ENCODE measurements around the gene EPHB2.
"Not testable (repeated sequence)": the region's sequence is repeated elsewhere in the genome, so short reads cannot be mapped to it uniquely, and the experiment has no call there.

The EPHB2 gene

GRCh38 chr1:22921452-22922126, 210.9 kb downstream of the EPHB2 start:
- DNase-seq = no peak

DNA sequence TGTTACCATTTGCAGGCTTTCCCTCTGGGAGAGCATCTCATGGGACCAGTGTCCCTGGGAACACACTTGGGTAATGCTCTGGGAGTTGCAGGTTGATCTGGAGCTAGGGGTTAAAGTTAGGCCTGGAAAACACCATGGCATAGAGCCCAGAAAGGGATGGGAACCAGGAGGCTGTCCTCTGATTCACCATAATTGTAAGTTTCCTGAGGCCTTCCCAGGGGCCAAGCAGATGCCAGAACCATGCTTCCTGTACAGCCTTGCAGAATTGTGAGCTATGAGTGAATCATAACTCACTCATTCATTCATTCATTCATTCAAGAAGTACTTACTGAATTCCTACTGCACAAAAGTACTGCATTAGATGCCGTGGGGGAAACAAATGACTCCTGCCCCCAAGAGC, 212.0 kb downstream of the EPHB2 start:
- DNase-seq = no peak

- DNase-seq = no peak
Measured at GRCh38 chr1:22925111-22925510, 214.5 kb downstream of the EPHB2 start.

GRCh38 chr1:22930240-22930912, 219.7 kb downstream of the EPHB2 start:
- DNase-seq = no peak

DNA sequence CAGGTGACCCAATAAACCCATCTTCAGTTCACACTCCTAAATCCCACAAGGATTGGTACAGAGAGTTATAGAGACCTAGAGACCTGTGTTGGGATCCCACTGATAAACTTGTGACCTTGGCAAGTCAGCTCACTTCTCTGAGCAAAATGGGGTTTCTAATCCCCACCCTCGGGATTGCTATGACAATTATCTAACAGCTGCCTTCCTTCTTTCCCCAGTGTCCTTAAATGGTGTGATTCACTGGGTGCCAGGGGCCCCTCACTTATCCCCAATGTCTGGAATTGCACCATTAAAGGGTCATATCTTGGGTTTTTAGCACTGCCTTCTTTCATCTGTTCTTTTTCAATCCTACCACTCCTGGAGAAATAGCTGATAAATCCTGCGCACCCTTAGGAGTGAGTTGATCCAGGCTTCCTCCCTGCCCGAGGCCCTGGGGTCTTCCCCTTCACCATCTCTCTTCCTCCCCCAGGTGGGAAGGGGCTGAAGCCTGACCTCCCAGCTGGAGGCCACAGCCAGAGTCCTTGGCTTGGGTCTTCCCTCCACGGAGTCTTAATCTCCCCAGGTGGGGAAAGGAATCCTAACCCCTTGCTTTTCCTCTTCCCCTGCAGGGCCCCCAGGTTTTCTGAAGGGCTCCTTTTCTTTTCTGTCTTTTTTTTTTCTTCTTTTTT, 222.3 kb downstream of the EPHB2 start:
- DNase-seq = no peak

DNA sequence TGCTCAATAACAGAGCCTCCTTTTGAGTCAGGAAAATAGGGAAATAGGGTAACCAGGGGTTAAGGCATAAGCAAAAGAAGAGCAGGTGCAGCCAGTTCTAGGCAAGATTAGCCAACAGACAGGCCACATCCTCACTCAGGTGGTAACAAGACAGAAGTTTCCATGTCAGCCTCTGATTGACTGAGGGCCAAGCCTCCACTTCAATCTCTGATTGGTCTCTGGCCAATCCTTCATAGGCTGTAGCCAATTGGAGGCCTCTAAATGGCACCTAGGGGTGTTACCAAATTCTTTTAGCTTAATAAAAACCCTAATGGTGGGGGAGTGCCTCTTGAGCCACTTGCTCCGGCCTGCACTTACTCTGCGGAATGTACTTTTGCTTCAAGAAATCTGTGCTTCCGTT, 224.8 kb downstream of the EPHB2 start:
- DNase-seq = no peak

DNA sequence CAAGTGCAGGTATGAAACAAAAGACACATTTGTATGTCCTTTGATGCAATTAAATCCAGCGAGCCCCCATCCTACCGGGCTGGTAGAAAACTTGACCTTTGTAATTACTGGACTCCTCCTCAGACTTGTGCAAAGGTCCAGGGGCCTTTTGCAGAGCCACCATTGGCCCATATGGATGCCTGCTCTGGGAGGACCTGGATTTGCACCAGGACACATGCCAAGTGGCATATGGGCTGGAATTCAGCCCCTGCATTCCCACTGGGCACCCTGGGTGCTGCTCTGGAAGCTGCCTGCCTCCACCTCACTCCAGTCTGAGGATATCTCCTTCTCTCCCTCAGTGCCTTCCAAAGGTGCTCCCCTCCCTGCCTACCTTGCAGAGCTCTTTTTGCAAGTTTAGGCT, 226.0 kb downstream of the EPHB2 start:
- DNase-seq = no peak

DNA sequence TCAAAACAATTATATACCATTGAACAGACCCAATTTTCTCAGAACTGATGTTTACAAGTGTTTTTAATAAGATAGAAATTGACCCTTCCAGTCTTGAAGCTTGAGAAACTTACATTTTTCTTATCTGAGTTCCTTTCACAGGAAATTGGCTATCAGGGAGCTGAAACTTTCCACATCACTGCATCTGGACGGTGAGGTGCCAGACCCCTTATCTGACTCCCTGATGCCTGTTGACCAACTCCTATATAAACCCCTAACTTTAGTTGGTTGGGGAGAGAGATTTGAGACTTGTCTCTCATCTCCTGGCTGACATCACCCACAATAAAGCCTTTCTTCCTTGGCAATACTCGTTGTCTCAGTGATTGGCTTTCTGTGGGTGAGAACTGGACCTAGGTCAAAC, 230.6 kb downstream of the EPHB2 start:
- no peak for DNase-seq

DNA sequence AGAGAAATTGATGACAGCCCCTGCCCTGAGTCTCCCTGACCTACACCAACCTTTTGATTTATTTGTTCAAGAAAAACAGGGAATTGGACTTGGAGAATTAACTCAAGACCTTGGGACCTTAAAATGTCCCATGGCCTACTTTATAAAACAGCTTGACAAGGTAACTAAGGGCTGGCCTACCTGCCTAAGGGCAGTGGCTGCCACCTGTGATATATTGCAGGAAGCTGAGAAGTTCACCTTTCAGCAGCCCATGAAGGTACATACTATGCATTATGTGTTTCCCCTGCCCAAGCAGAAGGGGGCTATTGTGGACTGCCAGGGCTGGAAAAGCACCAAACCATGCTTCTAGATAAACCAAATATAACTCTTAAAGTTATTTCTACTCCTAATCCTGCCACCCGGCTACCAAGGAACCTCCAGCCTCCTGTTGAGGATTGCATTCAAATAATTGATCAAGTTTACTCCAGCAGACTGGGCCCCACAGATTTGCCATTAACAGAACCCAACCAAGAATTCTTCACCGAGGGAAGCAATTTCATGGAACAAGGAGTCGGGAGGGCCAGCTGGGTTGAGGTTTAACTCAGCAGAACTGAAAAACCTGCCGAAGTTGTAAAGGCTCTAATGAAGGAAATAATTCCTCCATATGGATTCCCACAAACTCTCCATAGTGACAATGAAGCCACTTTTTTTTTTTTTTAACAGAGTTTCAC, 233.9 kb downstream of the EPHB2 start:
- DNase-seq = no peak

GRCh38 chr1:22945171-22945570, 234.5 kb downstream of the EPHB2 start:
- DNase-seq = not testable (repeated sequence)

- no peak for DNase-seq
Measured at GRCh38 chr1:22949822-22950331, 239.2 kb downstream of the EPHB2 start.

GRCh38 chr1:22951796-22952195, 241.2 kb downstream of the EPHB2 start:
- DNase-seq = no peak

GRCh38 chr1:22952694-22953056, 242.0 kb downstream of the EPHB2 start:
- no peak for DNase-seq

DNA sequence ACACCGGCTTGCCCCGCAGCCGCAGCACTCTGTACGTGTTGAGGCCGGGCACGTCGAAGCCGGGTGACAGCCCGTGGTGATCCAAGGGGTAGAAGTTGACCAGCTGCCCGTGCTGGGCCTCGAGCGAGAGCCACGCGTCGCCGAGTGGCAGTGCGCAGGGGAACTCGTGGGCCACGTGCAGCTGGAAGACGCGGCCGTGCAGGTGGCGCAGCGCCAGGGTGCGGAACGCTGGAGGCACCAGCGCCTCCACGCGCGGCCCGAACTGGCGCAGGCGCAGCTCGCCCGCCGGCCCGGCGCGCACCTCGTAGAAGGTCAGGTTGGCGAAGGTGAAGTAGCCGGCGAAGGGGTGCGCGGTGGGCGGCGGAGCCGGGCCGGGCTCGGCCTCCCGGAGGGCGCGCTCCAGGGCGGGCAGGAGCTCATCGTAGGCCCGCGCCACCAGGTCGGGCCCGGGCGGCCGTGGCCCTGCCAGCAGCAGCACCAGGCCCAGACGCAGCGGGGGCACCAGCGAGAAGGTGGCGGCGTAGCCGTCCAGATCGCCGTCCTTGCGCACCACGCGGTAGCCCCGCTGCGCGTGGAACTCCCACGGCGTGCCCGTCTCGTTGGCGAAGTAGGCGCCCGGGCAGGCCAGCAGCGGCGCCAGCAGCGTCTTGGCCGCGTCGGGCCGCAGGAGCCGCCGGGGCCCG, 242.6 kb downstream of the EPHB2 start:
- DNase-seq = no peak

DNA sequence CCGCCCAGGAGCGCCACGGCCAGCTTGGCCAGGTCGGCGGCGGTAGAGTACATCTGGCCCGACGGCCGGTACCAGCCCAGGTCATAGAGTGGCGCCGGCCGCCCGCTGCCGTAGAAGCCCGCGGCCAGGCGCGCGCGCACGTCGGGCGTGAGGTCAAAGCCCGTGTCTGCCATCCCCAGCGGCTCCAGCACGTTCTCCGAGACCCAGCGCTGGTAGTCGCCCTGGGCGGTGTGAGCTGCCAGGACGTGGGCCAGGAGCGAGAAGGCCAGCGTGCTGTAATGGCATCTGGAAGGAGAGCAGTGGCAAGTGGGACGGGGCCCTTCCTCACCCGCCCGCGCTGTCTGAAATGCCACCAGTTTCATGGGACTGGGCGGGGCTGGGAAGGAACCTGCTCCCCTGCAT, 243.1 kb downstream of the EPHB2 start:
- DNase-seq = no peak

GRCh38 chr1:22955146-22955545, 244.5 kb downstream of the EPHB2 start:
- no peak for DNase-seq

DNA sequence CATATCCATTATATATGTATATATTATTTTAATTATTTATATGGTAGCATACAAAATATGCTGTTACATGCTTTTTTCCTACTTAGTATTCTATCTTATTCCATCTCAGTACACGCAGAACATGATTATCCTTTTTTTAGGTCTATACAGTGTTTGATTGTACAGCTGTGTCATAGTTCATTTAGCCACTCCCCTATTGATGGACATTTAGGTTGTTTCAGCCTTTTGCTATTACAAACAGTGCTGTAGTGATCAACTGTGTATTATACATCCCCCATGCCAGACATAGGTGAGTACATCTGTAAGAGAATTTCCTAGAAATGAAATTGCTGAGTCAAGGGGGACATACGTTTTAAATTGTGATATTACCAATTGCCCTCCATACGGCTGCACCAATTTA, 246.4 kb downstream of the EPHB2 start:
- no peak for DNase-seq

DNA sequence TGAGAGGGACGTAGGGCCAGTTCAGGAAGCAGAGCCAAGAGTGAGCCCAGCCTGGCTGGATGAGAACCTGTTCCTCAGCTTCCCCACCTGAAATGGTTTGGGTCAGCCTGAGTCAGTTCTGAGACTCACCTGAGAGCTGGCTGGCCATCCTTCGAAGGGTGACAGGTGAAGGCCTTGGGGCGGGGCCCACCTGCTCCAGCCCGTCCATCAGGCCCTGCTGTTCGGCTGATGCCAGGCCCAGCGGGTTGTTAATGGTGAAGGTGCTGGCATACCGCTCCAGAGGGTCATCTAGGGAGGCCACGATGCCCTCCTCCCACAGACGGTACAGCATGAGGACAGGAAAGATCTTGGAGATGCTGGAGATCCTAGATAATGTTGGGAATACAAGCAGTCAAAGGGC, 247.9 kb downstream of the EPHB2 start:
- no peak for DNase-seq

DNA sequence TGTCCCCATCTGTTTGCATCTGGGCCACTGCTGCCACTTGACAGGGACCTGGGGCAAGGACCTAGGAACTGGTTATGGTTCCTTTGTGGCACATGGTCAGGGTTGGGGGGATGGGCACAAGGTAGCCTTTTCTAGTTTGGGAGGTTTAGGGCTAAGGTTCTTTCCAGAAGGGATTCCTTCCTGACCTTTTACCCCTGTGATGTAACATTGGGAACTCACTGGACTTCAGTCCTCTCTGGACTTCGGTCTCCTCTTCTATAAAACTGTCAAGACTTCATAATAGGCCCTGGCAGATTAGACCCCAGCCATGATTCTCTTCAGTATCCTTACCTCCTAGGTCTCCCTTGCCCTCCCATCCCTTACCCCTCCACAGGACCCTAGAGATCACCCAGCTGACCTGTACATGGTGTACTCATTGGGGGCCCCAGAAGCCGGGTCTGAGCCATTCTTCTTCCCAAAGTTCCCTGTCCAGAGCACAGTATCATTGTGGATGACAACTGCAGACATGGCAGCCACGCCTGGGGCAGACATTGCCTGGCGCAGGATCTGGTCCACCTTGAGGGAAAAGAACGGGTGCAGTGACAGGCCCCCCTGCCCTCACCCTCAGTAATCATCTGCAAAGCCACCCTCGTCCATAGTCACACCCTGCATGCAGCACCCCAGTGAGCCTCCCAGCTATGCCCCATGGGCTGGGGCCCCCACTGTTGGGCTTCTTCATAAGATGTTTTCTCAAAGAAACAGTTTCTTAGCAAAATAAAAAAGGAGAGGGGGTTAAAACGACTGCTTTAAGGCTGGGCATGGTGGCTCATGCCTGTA, 249.1 kb downstream of the EPHB2 start:
- no peak for DNase-seq

DNA sequence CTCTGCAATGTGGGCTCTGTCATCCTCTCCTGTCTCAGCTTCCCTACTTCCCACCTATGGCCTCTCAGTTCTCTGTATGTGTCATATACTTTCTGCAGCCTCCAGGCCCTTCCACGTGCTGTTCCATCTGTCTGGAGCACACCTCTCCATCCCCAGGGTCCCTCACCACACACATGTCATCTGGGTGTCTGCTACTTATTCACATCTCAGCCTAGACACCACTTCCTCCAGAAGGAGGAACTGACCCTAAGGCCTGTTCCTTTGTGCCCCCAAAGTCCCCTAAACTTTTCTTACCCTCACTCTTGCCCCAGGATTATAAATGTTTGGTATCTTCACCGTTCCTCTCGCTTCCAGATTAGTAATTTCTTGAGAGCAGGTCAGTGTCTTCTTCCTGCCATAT, 251.9 kb downstream of the EPHB2 start:
- DNase-seq = no peak

GRCh38 chr1:22963044-22963677, 252.5 kb downstream of the EPHB2 start:
- DNase-seq = no peak

DNA sequence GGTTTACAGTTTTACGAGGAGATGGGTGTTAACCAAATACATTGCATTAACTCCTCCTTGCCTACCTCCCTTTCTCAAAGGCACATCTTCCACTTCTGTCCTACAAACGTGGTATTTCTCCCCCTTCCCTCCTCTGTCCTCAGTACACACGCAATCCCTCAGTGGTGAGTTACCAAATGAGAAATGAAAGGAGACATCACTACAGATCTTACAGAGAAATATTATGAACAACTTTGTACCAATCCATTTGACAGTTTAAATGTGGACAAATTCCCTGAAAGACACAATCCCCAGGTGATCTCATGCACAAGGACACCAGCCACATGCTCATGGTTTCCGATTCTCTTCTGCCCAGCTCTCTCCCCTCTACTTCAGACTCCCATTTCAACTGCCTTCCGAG, 255.7 kb downstream of the EPHB2 start:
- DNase-seq = no peak
